Glutamatergic neuron (in vitro differentiated cells): ENCODE results near the gene MAJIN. TPM values are rescaled to one million over a fixed set of nuclear protein-coding genes. Genes with fewer than 3 reads are reported as not detected.

Source experiments
- DNase-seq: peaks from one replicate; pipeline ENCODE4 v3.0.0; 2022
- H3K27ac Mint-ChIP-seq: one replicate; pipeline ENCODE4 v1.8.0; 2020; ENCODE audit warnings: mild to moderate bottlenecking, mixed read lengths, inconsistent platforms; ENCODE audit not compliant: unreplicated experiment
- H3K27me3 Mint-ChIP-seq: one replicate; pipeline ENCODE4 v1.8.0; 2020; ENCODE audit warnings: mild to moderate bottlenecking, moderate library complexity, mixed read lengths, inconsistent platforms; ENCODE audit not compliant: unreplicated experiment
- H3K36me3 Mint-ChIP-seq: one replicate; pipeline ENCODE4 v1.8.0; 2020; ENCODE audit warnings: mild to moderate bottlenecking, mixed read lengths, inconsistent platforms; ENCODE audit not compliant: unreplicated experiment
- H3K4me1 Mint-ChIP-seq: one replicate; pipeline ENCODE4 v1.8.0; 2020; ENCODE audit warnings: mild to moderate bottlenecking, low read depth, mixed read lengths, inconsistent platforms; ENCODE audit not compliant: unreplicated experiment
- H3K4me3 Mint-ChIP-seq: one replicate; pipeline ENCODE4 v1.8.0; 2020; ENCODE audit warnings: mild to moderate bottlenecking, mixed read lengths, inconsistent platforms; ENCODE audit not compliant: unreplicated experiment
- H3K9me3 Mint-ChIP-seq: one replicate; pipeline ENCODE4 v1.8.0; 2020; ENCODE audit warnings: mild to moderate bottlenecking, moderate library complexity, mixed read lengths, inconsistent platforms; ENCODE audit not compliant: unreplicated experiment
- total RNA-seq: library from RNA; stranded (reverse); fragmentation: NEBNext Ultra II Directional; extraction: Animal tissue kit (Norgen Biotek cat#: 25700); gene quantifications from one replicate; pipeline ENCODE4 v1.2.1, GENCODE V29; 2021; ENCODE audit not compliant: unreplicated experiment
- TF ChIP-seq, protein P1 (sequence below): fragments of 200-600 bp; sonication (generic); IDR thresholded peaks from one replicate; pipeline ENCODE4 v1.5.0; 2021; ENCODE audit not compliant: partially characterized antibody, unreplicated experiment

MAJIN gene
- total RNA-seq, 1 donor from 2014 or later, result not detected

DNA sequence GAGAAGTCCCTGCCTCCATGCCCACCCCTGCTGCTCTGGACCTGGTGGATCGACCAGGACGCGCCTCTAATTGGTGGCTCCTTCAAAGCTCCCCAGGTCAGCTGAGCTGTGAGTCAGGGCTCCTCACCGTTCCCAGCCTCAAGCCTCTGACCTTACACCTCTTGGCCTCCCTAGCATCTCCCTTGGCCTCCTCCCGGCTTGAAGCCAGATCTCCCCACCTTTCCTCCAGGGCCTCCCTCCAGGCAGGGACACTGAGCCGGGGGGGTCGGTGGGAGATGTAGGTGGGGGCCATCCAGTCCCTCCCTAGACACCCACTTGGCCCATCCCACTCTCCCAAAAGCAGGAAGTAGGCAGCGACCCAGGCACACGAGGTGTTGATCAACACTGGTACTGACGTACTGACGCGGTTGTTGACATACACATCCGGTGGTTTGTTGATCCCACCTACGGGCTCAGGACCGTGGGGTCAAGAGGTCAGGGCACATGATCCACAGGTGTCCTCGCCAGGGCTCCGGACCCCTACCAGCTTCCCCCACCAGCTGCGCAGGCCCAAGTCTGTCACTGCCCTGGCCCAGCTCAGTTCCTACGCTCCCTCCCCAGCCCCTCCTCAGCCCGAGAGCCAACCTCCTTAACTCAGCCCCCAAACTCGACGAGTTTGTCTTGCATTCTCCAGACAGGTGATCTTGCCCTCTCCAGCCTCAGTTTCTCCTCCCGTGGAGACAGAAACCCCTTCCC is 55.7 kb downstream of the MAJIN start:
- Mint-ChIP-seq H3K9me3 (peaks cover 7% of the 10 kb centered on the region), H3K27ac (peak overlapping the region; percentile 59), H3K36me3 (no peaks in the 10 kb centered on the region), H3K4me1 (peaks cover 15% of the 10 kb centered on the region), H3K4me3 (peak overlapping the region; percentile 93), H3K27me3 (peaks cover 8% of the 10 kb centered on the region)
- no peak for DNase-seq
- TF ChIP-seq, protein P1, sequence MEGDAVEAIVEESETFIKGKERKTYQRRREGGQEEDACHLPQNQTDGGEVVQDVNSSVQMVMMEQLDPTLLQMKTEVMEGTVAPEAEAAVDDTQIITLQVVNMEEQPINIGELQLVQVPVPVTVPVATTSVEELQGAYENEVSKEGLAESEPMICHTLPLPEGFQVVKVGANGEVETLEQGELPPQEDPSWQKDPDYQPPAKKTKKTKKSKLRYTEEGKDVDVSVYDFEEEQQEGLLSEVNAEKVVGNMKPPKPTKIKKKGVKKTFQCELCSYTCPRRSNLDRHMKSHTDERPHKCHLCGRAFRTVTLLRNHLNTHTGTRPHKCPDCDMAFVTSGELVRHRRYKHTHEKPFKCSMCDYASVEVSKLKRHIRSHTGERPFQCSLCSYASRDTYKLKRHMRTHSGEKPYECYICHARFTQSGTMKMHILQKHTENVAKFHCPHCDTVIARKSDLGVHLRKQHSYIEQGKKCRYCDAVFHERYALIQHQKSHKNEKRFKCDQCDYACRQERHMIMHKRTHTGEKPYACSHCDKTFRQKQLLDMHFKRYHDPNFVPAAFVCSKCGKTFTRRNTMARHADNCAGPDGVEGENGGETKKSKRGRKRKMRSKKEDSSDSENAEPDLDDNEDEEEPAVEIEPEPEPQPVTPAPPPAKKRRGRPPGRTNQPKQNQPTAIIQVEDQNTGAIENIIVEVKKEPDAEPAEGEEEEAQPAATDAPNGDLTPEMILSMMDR, result no peak

DNA sequence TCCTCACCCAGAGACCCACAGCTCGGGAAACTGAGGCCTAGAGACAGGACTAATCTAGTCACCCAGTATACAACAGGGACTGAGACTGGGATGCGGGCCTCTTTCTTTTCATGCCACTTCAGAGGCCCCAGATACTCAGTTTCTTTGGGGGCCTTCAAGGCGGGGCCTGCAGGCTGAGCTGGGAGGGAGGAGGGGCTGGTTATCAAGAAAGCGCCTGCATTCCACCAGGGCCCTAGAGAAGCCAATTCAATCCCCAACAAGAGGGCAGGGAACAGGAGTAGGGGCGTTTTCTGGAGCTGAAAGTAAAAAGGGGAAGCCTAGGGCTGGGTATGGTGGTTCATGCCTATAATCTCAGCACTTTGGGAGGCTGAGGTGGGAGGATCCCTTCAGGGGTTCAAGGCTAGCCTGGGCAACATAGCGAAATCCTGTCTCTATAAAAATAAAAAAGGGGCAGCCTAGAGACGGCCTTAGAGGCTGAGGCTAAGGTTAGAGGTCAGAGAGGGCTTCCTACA is 56.5 kb downstream of the MAJIN start:
- TF ChIP-seq, protein P1, result no peak
- H3K27ac Mint-ChIP-seq, result no peak overlapping the region

DNA sequence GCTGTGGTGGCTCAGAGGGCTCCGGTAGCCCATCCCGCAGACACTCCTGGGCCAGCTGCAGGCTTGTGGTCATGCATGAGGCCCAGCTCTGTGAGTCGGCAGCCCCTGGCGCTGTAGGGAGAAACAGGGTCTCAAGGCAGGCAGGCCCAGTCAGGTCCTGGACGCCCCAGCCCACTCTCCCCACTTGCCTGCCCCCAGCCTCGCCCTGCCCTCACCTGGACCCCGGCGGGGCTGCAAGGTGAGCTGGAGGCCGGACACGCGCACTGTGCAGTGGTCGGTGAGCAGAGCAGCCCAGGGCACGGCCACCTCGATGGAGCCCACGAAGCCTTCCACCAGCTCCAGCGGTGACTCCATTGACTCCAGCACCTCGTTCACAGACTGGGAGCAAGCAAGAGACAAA is 57.8 kb downstream of the MAJIN start:
- H3K4me3 Mint-ChIP-seq, result no peak overlapping the region
- H3K27me3 Mint-ChIP-seq, result peaks cover 8% of the 10 kb centered on the region
- peaks cover 4% of the 10 kb centered on the region for H3K4me1 Mint-ChIP-seq
- TF ChIP-seq, protein P1, result no peak
- no peak for DNase-seq
- peaks cover 7% of the 10 kb centered on the region for H3K9me3 Mint-ChIP-seq
- no peak overlapping the region for H3K27ac Mint-ChIP-seq
- H3K36me3 Mint-ChIP-seq, result no peaks in the 10 kb centered on the region

More for the DNA sequence above, 56.5 kb downstream of the MAJIN start:
- no peaks in the 10 kb centered on the region for H3K36me3 Mint-ChIP-seq
- H3K4me1 Mint-ChIP-seq, result peaks cover 15% of the 10 kb centered on the region
- H3K27me3 Mint-ChIP-seq, result peaks cover 10% of the 10 kb centered on the region
- peaks cover 7% of the 10 kb centered on the region for H3K9me3 Mint-ChIP-seq
- DNase-seq, result no peak
- H3K4me3 Mint-ChIP-seq, result peak overlapping the region; percentile 93

DNA sequence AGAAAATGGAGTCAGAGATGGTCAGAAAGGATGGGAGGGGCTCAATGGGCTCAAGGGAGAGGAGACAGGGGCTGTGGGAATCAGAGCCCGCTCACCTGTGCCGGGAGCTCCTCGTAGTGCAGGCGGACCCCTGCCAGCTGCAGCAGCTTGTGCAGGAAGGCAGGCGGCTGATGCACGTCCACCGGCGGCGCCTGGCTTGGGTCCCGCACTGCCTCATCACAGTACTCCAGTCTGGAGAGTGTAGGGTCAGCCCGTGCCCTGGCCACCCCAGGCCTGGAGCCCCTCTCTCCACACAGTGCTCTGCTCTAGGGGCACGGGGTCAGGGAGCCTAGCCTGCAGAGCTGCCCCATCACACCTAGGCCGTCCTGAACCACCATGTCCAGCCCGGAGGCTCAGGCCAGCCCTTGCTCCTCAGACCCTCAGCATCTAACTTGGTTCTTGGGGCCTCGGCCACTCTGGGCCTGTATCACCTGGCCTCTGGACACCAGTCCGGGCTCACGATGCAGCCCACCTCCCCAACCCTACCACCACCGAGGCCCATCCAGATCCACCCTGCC is 58.7 kb downstream of the MAJIN start:
- TF ChIP-seq, protein P1, result no peak
- peaks cover 8% of the 10 kb centered on the region for H3K27me3 Mint-ChIP-seq
- H3K9me3 Mint-ChIP-seq, result peaks cover 7% of the 10 kb centered on the region
- no peak overlapping the region for H3K27ac Mint-ChIP-seq
- H3K4me3 Mint-ChIP-seq, result no peak overlapping the region
- H3K36me3 Mint-ChIP-seq, result no peaks in the 10 kb centered on the region
- no peak for DNase-seq
- peaks cover 4% of the 10 kb centered on the region for H3K4me1 Mint-ChIP-seq

DNA sequence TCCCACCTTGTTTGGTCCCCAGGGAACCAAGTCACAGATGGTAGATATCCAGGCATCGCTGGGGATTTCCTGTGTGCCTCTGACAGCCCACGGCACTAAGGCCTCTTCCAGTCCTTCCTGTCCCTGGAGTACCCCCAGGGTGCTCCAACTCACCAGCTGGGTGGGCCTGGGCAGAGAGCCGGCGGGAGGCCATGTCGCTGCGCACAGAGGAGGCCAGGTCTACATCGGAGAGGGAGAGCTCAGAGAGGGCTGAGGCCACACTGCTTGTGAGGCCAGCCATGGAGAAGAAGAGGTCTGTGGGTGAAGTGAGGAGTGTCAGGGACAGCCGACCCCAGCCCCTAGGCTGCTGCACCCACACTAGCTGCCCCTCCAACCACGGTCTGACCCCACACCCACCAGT is 60.2 kb downstream of the MAJIN start:
- peaks cover 2% of the 10 kb centered on the region for H3K9me3 Mint-ChIP-seq
- no peak for DNase-seq
- no peak overlapping the region for H3K4me3 Mint-ChIP-seq
- TF ChIP-seq, protein P1, result no peak
- H3K27me3 Mint-ChIP-seq, result peaks cover 8% of the 10 kb centered on the region
- no peak overlapping the region for H3K27ac Mint-ChIP-seq
- no peaks in the 10 kb centered on the region for H3K36me3 Mint-ChIP-seq
- peaks cover 1% of the 10 kb centered on the region for H3K4me1 Mint-ChIP-seq
